OCI-LY3 (cell line): ENCODE results near the gene GPR148.

Source experiments
- EZH2phosphoT487 ChIP-seq: fragments of 200-600 bp; shearing (Covaris generic); IDR thresholded peaks from 2 replicates; pipeline ENCODE4 v1.6.1; 2018; ENCODE audit warnings: antibody characterized with exemption, mixed run types, low read depth
- TF ChIP-seq, protein P1 (sequence below): fragments of 200-600, 300-600 bp; sonication (generic); IDR thresholded peaks from 2 replicates; pipeline ENCODE4 v1.5.1; 2014; ENCODE audit warnings: antibody characterized with exemption, low read length, low read depth

DNA sequence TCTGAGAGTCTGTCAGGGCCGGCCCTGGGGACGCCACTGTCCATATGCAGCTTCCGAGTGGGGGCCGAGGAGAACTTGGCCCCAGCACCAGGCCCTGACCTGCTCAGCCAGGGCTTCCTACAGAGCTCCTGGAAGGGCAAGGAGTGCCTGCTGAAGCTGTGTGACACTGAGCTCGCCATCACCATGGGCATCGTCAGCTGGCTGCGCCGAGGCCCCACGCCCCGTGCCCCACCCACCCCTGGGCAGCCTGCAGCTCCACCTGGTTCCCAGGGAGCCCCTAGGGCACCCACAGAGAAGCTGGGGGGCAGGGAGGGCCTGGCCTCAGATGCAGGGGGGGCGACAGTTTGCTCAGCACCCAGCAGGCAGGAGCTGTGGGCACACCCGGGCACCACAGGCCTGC lies 34.5 kb downstream of the GPR148 start:
- TF ChIP-seq, protein P1, sequence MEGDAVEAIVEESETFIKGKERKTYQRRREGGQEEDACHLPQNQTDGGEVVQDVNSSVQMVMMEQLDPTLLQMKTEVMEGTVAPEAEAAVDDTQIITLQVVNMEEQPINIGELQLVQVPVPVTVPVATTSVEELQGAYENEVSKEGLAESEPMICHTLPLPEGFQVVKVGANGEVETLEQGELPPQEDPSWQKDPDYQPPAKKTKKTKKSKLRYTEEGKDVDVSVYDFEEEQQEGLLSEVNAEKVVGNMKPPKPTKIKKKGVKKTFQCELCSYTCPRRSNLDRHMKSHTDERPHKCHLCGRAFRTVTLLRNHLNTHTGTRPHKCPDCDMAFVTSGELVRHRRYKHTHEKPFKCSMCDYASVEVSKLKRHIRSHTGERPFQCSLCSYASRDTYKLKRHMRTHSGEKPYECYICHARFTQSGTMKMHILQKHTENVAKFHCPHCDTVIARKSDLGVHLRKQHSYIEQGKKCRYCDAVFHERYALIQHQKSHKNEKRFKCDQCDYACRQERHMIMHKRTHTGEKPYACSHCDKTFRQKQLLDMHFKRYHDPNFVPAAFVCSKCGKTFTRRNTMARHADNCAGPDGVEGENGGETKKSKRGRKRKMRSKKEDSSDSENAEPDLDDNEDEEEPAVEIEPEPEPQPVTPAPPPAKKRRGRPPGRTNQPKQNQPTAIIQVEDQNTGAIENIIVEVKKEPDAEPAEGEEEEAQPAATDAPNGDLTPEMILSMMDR = no peak
- TF ChIP-seq EZH2phosphoT487 = no peak
